Skeletal muscle tissue (tissue), 4 donors: ENCODE measurements around the gene HAX1. TPM values are rescaled to one million over a fixed set of nuclear protein-coding genes. Genes with fewer than 3 reads are reported as not detected.

ENCODE experiments used
- H3K27ac ChIP-seq: one replicate; pipeline ENCODE4 v1.7.0; 2013; ENCODE audit warnings: mild to moderate bottlenecking, low read depth, low read length, inconsistent platforms
- H3K27me3 ChIP-seq, 3 donors: one replicate each; pipeline ENCODE4 v1.7.0; 2013; ENCODE audit warnings: low read length in 3 of 3; ENCODE audit not compliant: control insufficient read depth in 3 of 3, insufficient read depth in 3 of 3
- H3K36me3 ChIP-seq, 3 donors: one replicate each; pipeline ENCODE4 v1.7.0; 2013; ENCODE audit warnings: low read length in 3 of 3; ENCODE audit not compliant: control insufficient read depth in 3 of 3, insufficient read depth in 3 of 3
- H3K4me1 ChIP-seq, 3 donors: one replicate each; pipeline ENCODE4 v1.7.0; 2013; ENCODE audit warnings: low read length in 3 of 3, mild to moderate bottlenecking in 3 of 3; ENCODE audit not compliant: control insufficient read depth in 3 of 3, insufficient read depth in 3 of 3
- H3K4me3 ChIP-seq, 3 donors: one replicate each; pipeline ENCODE4 v1.7.0; 2013; ENCODE audit warnings: low read length in 3 of 3
- H3K9ac ChIP-seq, 3 donors: one replicate each; pipeline ENCODE4 v1.7.0; 2013; ENCODE audit warnings: low read length in 3 of 3, mild to moderate bottlenecking in 3 of 3, moderate library complexity in 2 of 3, low read depth in 1 of 3
- H3K9me3 ChIP-seq, 3 donors: one replicate each; pipeline ENCODE4 v1.7.0; 2013; ENCODE audit warnings: low read length in 3 of 3; ENCODE audit not compliant: control insufficient read depth in 3 of 3
- total RNA-seq: library from RNA; depleted of rRNA; stranded (reverse); fragments of >200 nt; gene quantifications from one replicate; pipeline ENCODE4 v1.2.3, GENCODE V29; 2014
- donor health status: Osteomylitis.

HAX1 gene
- total RNA-seq, 1 donor from 2014 or later: 98.6 TPM

GRCh38 chr1:154240294-154240833 is 32.1 kb upstream of the HAX1 start:
- Histone ChIP-seq H3K27ac (no peak overlapping the region), H3K36me3 (peaks cover 53 to 69% (median 64%) of the 10 kb centered on the region in 3 donors), H3K9ac (peak overlapping the region in 1 of 3 donors; percentile 15)

GRCh38 chr1:154241703-154242351 is 30.6 kb upstream of the HAX1 start:
- Histone ChIP-seq H3K9ac (no peak overlapping the region), H3K27ac (no peak overlapping the region), H3K36me3 (peaks cover 43 to 68% (median 66%) of the 10 kb centered on the region in 3 donors), H3K4me3 (no peak overlapping the region), H3K4me1 (peaks cover 0 to 2% (median 0%) of the 10 kb centered on the region in 3 donors), H3K27me3 (no peaks in the 10 kb centered on the region), H3K9me3 (no peaks in the 10 kb centered on the region)

More at GRCh38 chr1:154240294-154240833, 32.1 kb upstream of the HAX1 start:
- Histone ChIP-seq H3K27me3 (no peaks in the 10 kb centered on the region), H3K4me3 (no peak overlapping the region), H3K4me1 (peaks cover 0 to 2% (median 0%) of the 10 kb centered on the region in 3 donors), H3K9me3 (no peaks in the 10 kb centered on the region)

- H3K9ac ChIP-seq: no peak overlapping the region
- no peaks in the 10 kb centered on the region for H3K9me3 ChIP-seq
- H3K4me3 ChIP-seq: no peak overlapping the region
- no peaks in the 10 kb centered on the region for H3K27me3 ChIP-seq
- no peaks in the 10 kb centered on the region for H3K4me1 ChIP-seq
- peaks cover 79 to 87% (median 85%) of the 10 kb centered on the region in 3 donors for H3K36me3 ChIP-seq
- no peak overlapping the region for H3K27ac ChIP-seq
Observed at GRCh38 chr1:154253671-154254070, 18.8 kb upstream of the HAX1 start.

GRCh38 chr1:154256686-154257085 is 15.7 kb upstream of the HAX1 start:
- Histone ChIP-seq H3K4me1 (no peaks in the 10 kb centered on the region), H3K9ac (no peak overlapping the region), H3K36me3 (peaks cover 81 to 89% (median 87%) of the 10 kb centered on the region in 3 donors), H3K27me3 (no peaks in the 10 kb centered on the region), H3K27ac (no peak overlapping the region), H3K4me3 (no peak overlapping the region), H3K9me3 (no peaks in the 10 kb centered on the region)

GRCh38 chr1:154258784-154259183 is 13.6 kb upstream of the HAX1 start:
- Histone ChIP-seq H3K36me3 (peaks cover 88 to 98% (median 96%) of the 10 kb centered on the region in 3 donors), H3K9ac (no peak overlapping the region), H3K27me3 (no peaks in the 10 kb centered on the region), H3K4me1 (no peaks in the 10 kb centered on the region), H3K27ac (no peak overlapping the region), H3K4me3 (no peak overlapping the region), H3K9me3 (no peaks in the 10 kb centered on the region)

- no peaks in the 10 kb centered on the region for H3K27me3 ChIP-seq
- H3K27ac ChIP-seq: no peak overlapping the region
- no peaks in the 10 kb centered on the region for H3K9me3 ChIP-seq
- H3K36me3 ChIP-seq: peaks cover 79 to 90% (median 82%) of the 10 kb centered on the region in 3 donors
- no peak overlapping the region for H3K9ac ChIP-seq
- H3K4me3 ChIP-seq: no peak overlapping the region
- no peaks in the 10 kb centered on the region for H3K4me1 ChIP-seq
Observed at GRCh38 chr1:154260127-154260526, 12.3 kb upstream of the HAX1 start.

GRCh38 chr1:154263465-154264332 is 8.7 kb upstream of the HAX1 start:
- Histone ChIP-seq H3K4me1 (no peaks in the 10 kb centered on the region), H3K27me3 (no peaks in the 10 kb centered on the region), H3K36me3 (peaks cover 50 to 73% (median 62%) of the 10 kb centered on the region in 3 donors), H3K4me3 (no peak overlapping the region), H3K27ac (no peak overlapping the region), H3K9ac (no peak overlapping the region), H3K9me3 (no peaks in the 10 kb centered on the region)

- Histone ChIP-seq H3K4me1 (no peaks in the 10 kb centered on the region), H3K9me3 (no peaks in the 10 kb centered on the region), H3K27ac (no peak overlapping the region), H3K27me3 (no peaks in the 10 kb centered on the region), H3K4me3 (no peak overlapping the region), H3K9ac (no peak overlapping the region), H3K36me3 (peaks cover 53 to 75% (median 65%) of the 10 kb centered on the region in 3 donors)
Observed at GRCh38 chr1:154264454-154264853, 8.0 kb upstream of the HAX1 start.

GRCh38 chr1:154265586-154265985 is 6.8 kb upstream of the HAX1 start:
- H3K9ac ChIP-seq: no peak overlapping the region
- no peaks in the 10 kb centered on the region for H3K9me3 ChIP-seq
- no peak overlapping the region for H3K4me3 ChIP-seq
- H3K36me3 ChIP-seq: peaks cover 49 to 72% (median 60%) of the 10 kb centered on the region in 3 donors
- no peaks in the 10 kb centered on the region for H3K4me1 ChIP-seq
- no peak overlapping the region for H3K27ac ChIP-seq
- H3K27me3 ChIP-seq: no peaks in the 10 kb centered on the region

- H3K27ac ChIP-seq: no peak overlapping the region
- no peaks in the 10 kb centered on the region for H3K9me3 ChIP-seq
- no peak overlapping the region for H3K9ac ChIP-seq
- peaks cover 30 to 56% (median 39%) of the 10 kb centered on the region in 3 donors for H3K36me3 ChIP-seq
- H3K4me3 ChIP-seq: no peak overlapping the region
- peaks cover 11 to 15% (median 13%) of the 10 kb centered on the region in 3 donors for H3K4me1 ChIP-seq
- no peaks in the 10 kb centered on the region for H3K27me3 ChIP-seq
Observed at GRCh38 chr1:154270833-154271232, 1.6 kb upstream of the HAX1 start.
